Measurements from ENCODE around the gene NAA60.

- no peak for TF ChIP-seq FOXA1 (IDR thresholded peaks at IDR 0.05)
- TF ChIP-seq BHLHE40 (IDR thresholded peaks at IDR 0.05; ENCODE audit: borderline replicate concordance): no peak
- TF ChIP-seq FOXK2 (IDR thresholded peaks at IDR 0.05): no peak
- no peak for TF ChIP-seq SP1 (IDR thresholded peaks at IDR 0.05)
Observed at GRCh38 chr16:3536271-3536731, 92.8 kb downstream of the NAA60 start.

Measured in HEK293T (cell line).